Measurements from ENCODE around the gene TMEM37.

Gene TMEM37

DNA sequence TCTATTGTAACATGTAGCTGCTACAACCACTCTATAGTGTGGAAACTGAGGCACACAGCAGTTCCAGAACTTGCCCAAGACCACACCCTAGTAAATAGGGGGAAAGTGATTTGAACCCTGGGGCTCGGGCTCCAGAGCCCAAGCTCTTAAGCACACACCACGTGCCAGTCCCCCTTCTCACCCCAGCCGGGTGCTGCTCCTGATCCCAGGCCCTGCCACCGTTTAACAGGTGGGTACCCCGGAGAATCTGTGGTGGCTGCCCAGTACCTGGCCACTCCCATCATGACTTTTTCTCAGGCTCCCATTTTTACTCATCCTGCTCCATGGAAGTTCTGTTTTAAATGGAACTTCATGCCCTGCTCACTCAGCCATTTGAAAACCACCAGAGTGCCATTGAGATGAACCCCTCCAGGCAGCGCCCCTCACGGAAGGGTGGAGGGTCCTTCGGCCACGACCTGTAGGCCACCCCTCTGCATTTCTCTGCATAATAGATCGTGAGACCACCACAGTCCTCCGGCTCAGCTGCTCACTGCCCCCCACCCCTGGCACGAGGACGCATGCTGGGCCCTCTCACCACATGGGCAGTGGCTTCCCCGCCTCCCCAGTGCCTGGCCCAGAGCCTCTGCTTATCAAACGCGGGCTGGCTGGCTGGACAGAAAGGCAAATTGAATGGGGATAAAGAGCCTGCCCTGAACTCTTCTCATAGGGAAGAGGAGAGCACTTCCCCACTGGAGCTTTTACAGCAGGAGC lies 42.1 kb downstream of the TMEM37 start:
- Histone ChIP-seq H3K4me3 (ENCODE audit: low read length in 2 of 2) (no peak overlapping the region), H3K4me1 (ENCODE audit: control insufficient read depth, insufficient read depth, low read length) (peaks cover 12% of the 10 kb centered on the region), H3K36me3 (ENCODE audit: control insufficient read depth in 2 of 2, insufficient read depth in 2 of 2, low read length in 2 of 2) (no peaks in the 10 kb centered on the region), H3K27ac (ENCODE audit: low read length) (no peak overlapping the region), H3K9me3 (ENCODE audit: control insufficient read depth in 2 of 2, low read length in 2 of 2) (no peaks in the 10 kb centered on the region), H3K9ac (ENCODE audit: low read length in 2 of 2) (no peak overlapping the region), H3K27me3 (ENCODE audit: control insufficient read depth in 1 of 2, insufficient read depth in 2 of 2, low read length in 2 of 2) (no peaks in the 10 kb centered on the region)

DNA sequence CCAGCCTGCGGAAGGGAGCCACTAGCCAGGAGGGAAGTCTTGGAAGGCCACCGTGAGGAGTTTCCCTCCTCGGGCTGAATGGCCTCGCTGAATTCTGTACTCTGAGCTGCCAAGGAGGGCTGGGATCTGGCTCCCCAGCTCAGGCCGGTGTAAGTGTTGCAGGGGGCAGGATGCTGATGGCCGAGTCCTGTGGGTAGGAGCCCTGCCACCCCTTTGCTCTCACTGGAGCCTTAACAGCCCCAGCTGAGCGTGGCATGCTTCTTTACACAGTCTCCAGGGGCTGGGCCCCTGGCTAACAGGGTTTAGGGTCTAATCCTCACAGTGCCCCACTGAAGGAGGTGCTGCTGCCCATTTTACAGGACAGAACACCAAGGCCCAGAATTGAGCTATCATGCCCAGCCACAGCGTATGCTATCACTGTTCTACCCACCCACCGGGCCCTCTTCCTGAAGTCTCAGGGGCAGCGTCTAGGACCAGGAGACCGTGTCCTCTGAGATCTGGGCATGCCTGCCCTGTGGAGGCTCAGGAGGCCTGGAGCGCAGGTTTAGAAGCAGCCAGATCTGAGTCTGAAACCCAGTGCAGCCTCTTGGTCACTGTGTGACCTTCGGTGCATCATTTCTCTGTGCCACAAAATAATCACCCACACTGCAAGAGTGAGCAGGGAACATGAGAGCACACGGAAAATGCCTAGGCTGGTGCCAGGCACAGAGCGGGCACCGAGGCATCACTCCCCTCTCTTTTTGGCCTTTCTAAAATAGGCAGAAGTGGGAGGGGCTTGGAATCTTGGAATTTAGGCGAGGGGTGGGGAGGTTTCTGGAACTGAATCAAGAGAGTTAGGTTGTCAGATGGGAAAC lies 42.9 kb downstream of the TMEM37 start:
- H3K27ac ChIP-seq (ENCODE audit: low read length), result no peak overlapping the region
- no peak overlapping the region for H3K4me3 ChIP-seq (ENCODE audit: low read length in 2 of 2)
- peaks cover 6% of the 10 kb centered on the region for H3K4me1 ChIP-seq (ENCODE audit: control insufficient read depth, insufficient read depth, low read length)
- H3K9ac ChIP-seq (ENCODE audit: low read length in 2 of 2), result no peak overlapping the region
- H3K36me3 ChIP-seq (ENCODE audit: control insufficient read depth in 2 of 2, insufficient read depth in 2 of 2, low read length in 2 of 2), result no peaks in the 10 kb centered on the region
- no peaks in the 10 kb centered on the region for H3K27me3 ChIP-seq (ENCODE audit: control insufficient read depth in 1 of 2, insufficient read depth in 2 of 2, low read length in 2 of 2)
- no peaks in the 10 kb centered on the region for H3K9me3 ChIP-seq (ENCODE audit: control insufficient read depth in 2 of 2, low read length in 2 of 2)

- no peaks in the 10 kb centered on the region for H3K9me3 ChIP-seq (ENCODE audit: control insufficient read depth in 2 of 2, low read length in 2 of 2)
- H3K27me3 ChIP-seq (ENCODE audit: control insufficient read depth in 1 of 2, insufficient read depth in 2 of 2, low read length in 2 of 2), result no peaks in the 10 kb centered on the region
- no peaks in the 10 kb centered on the region for H3K36me3 ChIP-seq (ENCODE audit: control insufficient read depth in 2 of 2, insufficient read depth in 2 of 2, low read length in 2 of 2)
- H3K4me1 ChIP-seq (ENCODE audit: control insufficient read depth, insufficient read depth, low read length), result peaks cover 4% of the 10 kb centered on the region
- no peak overlapping the region for H3K4me3 ChIP-seq (ENCODE audit: low read length in 2 of 2)
- no peak overlapping the region for H3K9ac ChIP-seq (ENCODE audit: low read length in 2 of 2)
- H3K27ac ChIP-seq (ENCODE audit: low read length), result no peak overlapping the region
Observed at GRCh38 chr2:119475225-119475856, 43.7 kb downstream of the TMEM37 start.

DNA sequence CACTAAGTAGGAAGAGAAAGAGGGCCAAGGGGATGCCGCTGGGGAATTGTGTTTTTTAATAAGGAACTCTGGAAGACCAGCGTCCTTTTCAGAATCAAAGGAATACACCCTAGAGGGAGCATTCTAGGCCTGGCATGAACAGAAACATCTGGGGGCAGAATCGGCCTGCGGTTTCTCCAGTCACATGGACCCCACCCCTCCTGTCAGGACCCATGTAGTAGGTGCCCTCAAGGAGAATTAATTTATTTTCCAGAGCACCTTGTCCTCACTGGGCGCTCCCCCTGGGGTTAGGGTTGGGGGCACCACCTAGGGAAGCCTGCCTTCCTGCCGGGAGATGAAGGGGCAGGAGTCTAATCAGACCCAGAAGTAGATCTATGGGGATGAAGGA lies 44.2 kb downstream of the TMEM37 start:
- Histone ChIP-seq H3K36me3 (ENCODE audit: control insufficient read depth in 2 of 2, insufficient read depth in 2 of 2, low read length in 2 of 2) (no peaks in the 10 kb centered on the region), H3K9ac (ENCODE audit: low read length in 2 of 2) (no peak overlapping the region), H3K4me1 (ENCODE audit: control insufficient read depth, insufficient read depth, low read length) (peaks cover 4% of the 10 kb centered on the region), H3K9me3 (ENCODE audit: control insufficient read depth in 2 of 2, low read length in 2 of 2) (no peaks in the 10 kb centered on the region), H3K27ac (ENCODE audit: low read length) (no peak overlapping the region), H3K4me3 (ENCODE audit: low read length in 2 of 2) (no peak overlapping the region), H3K27me3 (ENCODE audit: control insufficient read depth in 1 of 2, insufficient read depth in 2 of 2, low read length in 2 of 2) (no peaks in the 10 kb centered on the region)

- H3K27me3 ChIP-seq (ENCODE audit: control insufficient read depth in 1 of 2, insufficient read depth in 2 of 2, low read length in 2 of 2), result no peaks in the 10 kb centered on the region
- no peak overlapping the region for H3K27ac ChIP-seq (ENCODE audit: low read length)
- no peak overlapping the region for H3K4me3 ChIP-seq (ENCODE audit: low read length in 2 of 2)
- peaks cover 4% of the 10 kb centered on the region for H3K4me1 ChIP-seq (ENCODE audit: control insufficient read depth, insufficient read depth, low read length)
- H3K9me3 ChIP-seq (ENCODE audit: control insufficient read depth in 2 of 2, low read length in 2 of 2), result no peaks in the 10 kb centered on the region
- no peaks in the 10 kb centered on the region for H3K36me3 ChIP-seq (ENCODE audit: control insufficient read depth in 2 of 2, insufficient read depth in 2 of 2, low read length in 2 of 2)
- H3K9ac ChIP-seq (ENCODE audit: low read length in 2 of 2), result no peak overlapping the region
Observed at GRCh38 chr2:119476301-119477112, 44.9 kb downstream of the TMEM37 start.

DNA sequence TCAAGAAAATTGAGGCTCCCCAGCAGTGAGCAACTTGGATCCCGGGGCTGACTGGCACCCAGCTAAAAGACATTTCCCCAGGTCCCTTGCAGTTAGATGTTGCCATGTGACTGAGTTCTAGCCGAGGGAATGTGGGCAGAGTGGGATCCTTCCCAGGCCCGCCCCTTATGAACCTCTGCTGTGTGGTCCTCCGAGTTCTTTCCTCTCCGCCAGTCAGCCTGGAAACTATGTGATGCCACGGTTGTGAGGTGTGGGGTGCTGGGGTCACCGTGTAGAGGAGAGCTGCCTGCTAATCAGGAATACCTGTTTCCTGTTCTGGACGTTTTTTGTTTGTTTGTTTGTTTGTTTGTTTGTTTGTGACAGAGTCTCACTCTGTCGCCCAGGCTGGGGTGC lies 45.5 kb downstream of the TMEM37 start:
- no peaks in the 10 kb centered on the region for H3K9me3 ChIP-seq (ENCODE audit: control insufficient read depth in 2 of 2, low read length in 2 of 2)
- no peaks in the 10 kb centered on the region for H3K36me3 ChIP-seq (ENCODE audit: control insufficient read depth in 2 of 2, insufficient read depth in 2 of 2, low read length in 2 of 2)
- H3K27ac ChIP-seq (ENCODE audit: low read length), result no peak overlapping the region
- no peak overlapping the region for H3K9ac ChIP-seq (ENCODE audit: low read length in 2 of 2)
- H3K27me3 ChIP-seq (ENCODE audit: control insufficient read depth in 1 of 2, insufficient read depth in 2 of 2, low read length in 2 of 2), result no peaks in the 10 kb centered on the region
- peaks cover 8% of the 10 kb centered on the region for H3K4me1 ChIP-seq (ENCODE audit: control insufficient read depth, insufficient read depth, low read length)
- H3K4me3 ChIP-seq (ENCODE audit: low read length in 2 of 2), result no peak overlapping the region

DNA sequence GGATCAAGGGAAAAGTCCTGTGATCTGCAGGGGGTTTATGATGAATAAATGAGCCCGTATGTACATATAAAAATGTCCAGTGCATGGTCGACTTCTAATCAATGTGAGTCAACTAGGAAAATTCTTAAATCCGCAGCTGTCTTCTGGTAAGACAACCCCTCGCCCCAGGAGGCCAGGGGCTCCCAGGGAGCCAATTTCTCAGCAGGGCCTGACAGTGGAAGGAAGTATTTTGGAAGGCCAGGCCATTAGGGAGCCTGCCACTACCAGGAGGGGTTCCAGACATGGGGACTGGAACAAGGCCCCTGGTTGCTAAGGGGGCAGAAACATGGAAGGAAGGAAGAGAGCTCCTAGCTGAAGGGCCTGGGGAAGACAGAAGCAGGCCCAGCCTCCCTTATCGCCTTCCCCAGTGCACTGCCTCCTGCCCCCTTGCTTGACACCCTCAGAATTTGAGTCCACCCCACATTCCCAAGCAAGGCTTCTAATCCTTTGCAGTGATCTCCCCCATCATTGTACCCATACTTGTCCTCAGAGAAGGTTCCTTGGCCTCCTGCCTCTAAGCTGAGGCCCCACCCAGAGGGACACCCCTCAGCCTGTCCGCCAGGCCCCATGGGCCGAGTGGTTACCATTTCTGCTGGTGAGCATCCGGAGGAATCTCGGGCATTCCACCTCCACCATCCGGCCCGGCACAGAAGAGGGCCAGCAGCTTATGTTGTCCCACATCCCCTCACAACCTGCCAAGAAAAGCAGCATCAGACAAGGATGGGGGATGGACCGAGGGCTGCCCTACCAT lies 46.7 kb downstream of the TMEM37 start:
- H3K9ac ChIP-seq (ENCODE audit: low read length in 2 of 2), result no peak overlapping the region
- H3K27ac ChIP-seq (ENCODE audit: low read length), result no peak overlapping the region
- H3K4me3 ChIP-seq (ENCODE audit: low read length in 2 of 2), result no peak overlapping the region
- H3K4me1 ChIP-seq (ENCODE audit: control insufficient read depth, insufficient read depth, low read length), result peaks cover 18% of the 10 kb centered on the region
- H3K9me3 ChIP-seq (ENCODE audit: control insufficient read depth in 2 of 2, low read length in 2 of 2), result no peaks in the 10 kb centered on the region
- H3K36me3 ChIP-seq (ENCODE audit: control insufficient read depth in 2 of 2, insufficient read depth in 2 of 2, low read length in 2 of 2), result no peaks in the 10 kb centered on the region
- H3K27me3 ChIP-seq (ENCODE audit: control insufficient read depth in 1 of 2, insufficient read depth in 2 of 2, low read length in 2 of 2), result no peaks in the 10 kb centered on the region

GRCh38 chr2:119478978-119479295 lies 47.3 kb downstream of the TMEM37 start:
- Histone ChIP-seq H3K27ac (ENCODE audit: low read length) (no peak overlapping the region), H3K9me3 (ENCODE audit: control insufficient read depth in 2 of 2, low read length in 2 of 2) (no peaks in the 10 kb centered on the region), H3K4me1 (ENCODE audit: control insufficient read depth, insufficient read depth, low read length) (peaks cover 21% of the 10 kb centered on the region)

GRCh38 chr2:119480184-119480583 lies 48.5 kb downstream of the TMEM37 start:
- no peak overlapping the region for H3K4me3 ChIP-seq (ENCODE audit: low read length in 2 of 2)
- no peaks in the 10 kb centered on the region for H3K27me3 ChIP-seq (ENCODE audit: control insufficient read depth in 1 of 2, insufficient read depth in 2 of 2, low read length in 2 of 2)
- peaks cover 26% of the 10 kb centered on the region for H3K4me1 ChIP-seq (ENCODE audit: control insufficient read depth, insufficient read depth, low read length)
- no peaks in the 10 kb centered on the region for H3K36me3 ChIP-seq (ENCODE audit: control insufficient read depth in 2 of 2, insufficient read depth in 2 of 2, low read length in 2 of 2)
- no peak overlapping the region for H3K9ac ChIP-seq (ENCODE audit: low read length in 2 of 2)
- no peaks in the 10 kb centered on the region for H3K9me3 ChIP-seq (ENCODE audit: control insufficient read depth in 2 of 2, low read length in 2 of 2)
- no peak overlapping the region for H3K27ac ChIP-seq (ENCODE audit: low read length)

More at GRCh38 chr2:119478978-119479295, 47.3 kb downstream of the TMEM37 start:
- Histone ChIP-seq H3K4me3 (ENCODE audit: low read length in 2 of 2) (no peak overlapping the region), H3K9ac (ENCODE audit: low read length in 2 of 2) (no peak overlapping the region), H3K27me3 (ENCODE audit: control insufficient read depth in 1 of 2, insufficient read depth in 2 of 2, low read length in 2 of 2) (no peaks in the 10 kb centered on the region), H3K36me3 (ENCODE audit: control insufficient read depth in 2 of 2, insufficient read depth in 2 of 2, low read length in 2 of 2) (no peaks in the 10 kb centered on the region)

DNA sequence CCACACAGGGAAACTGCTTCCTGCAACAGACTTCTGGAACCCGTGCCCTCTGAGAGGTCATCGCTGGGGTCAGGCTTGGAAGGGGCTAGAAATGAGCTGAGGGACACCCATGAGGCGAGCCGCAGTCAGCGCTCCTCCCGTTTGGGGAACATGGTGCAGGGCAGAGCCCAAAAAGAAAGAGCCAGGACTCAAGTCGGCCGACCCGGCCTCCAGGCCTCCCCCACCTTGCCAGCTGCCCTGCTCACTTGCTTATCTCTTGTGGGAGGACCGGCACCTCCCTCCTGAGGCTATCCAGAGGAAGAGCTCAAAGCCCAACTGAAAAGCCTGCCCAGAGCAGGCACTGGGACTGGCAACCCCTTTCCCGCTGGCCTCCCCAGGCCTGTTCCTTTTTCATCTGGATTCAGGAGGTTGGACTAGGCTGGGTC lies 49.1 kb downstream of the TMEM37 start:
- H3K9me3 ChIP-seq (ENCODE audit: control insufficient read depth in 2 of 2, low read length in 2 of 2), result no peaks in the 10 kb centered on the region
- H3K4me3 ChIP-seq (ENCODE audit: low read length in 2 of 2), result no peak overlapping the region
- H3K9ac ChIP-seq (ENCODE audit: low read length in 2 of 2), result no peak overlapping the region
- no peaks in the 10 kb centered on the region for H3K27me3 ChIP-seq (ENCODE audit: control insufficient read depth in 1 of 2, insufficient read depth in 2 of 2, low read length in 2 of 2)
- no peak overlapping the region for H3K27ac ChIP-seq (ENCODE audit: low read length)
- peaks cover 32% of the 10 kb centered on the region for H3K4me1 ChIP-seq (ENCODE audit: control insufficient read depth, insufficient read depth, low read length)
- H3K36me3 ChIP-seq (ENCODE audit: control insufficient read depth in 2 of 2, insufficient read depth in 2 of 2, low read length in 2 of 2), result no peaks in the 10 kb centered on the region

All from stomach smooth muscle (tissue), 2 donors.